Neural crest cell (in vitro differentiated cells): Measurements from ENCODE around the gene TUB. TPM values are rescaled to one million over a fixed set of nuclear protein-coding genes. Genes with fewer than 3 reads are reported as not detected.

Source experiments
- DNase-seq: peaks from one replicate; pipeline ENCODE4 v3.0.0; 2021; ENCODE audit warnings: low read depth, mixed read lengths, low spot score
- H3K27ac Mint-ChIP-seq: one replicate; pipeline ENCODE4 v1.8.0; 2021; ENCODE audit warnings: mild to moderate bottlenecking, mixed read lengths; ENCODE audit not compliant: unreplicated experiment
- H3K27me3 Mint-ChIP-seq: 2 replicates; pipeline ENCODE4 v1.8.0; 2021; ENCODE audit warnings: low read depth, mild to moderate bottlenecking, mixed read lengths
- H3K36me3 Mint-ChIP-seq: 2 replicates; pipeline ENCODE4 v1.8.0; 2021; ENCODE audit warnings: low read depth, mild to moderate bottlenecking, mixed read lengths
- H3K4me1 Mint-ChIP-seq: 2 replicates; pipeline ENCODE4 v1.8.0; 2021; ENCODE audit warnings: mixed read lengths
- H3K4me3 Mint-ChIP-seq: one replicate; pipeline ENCODE4 v1.8.0; 2021; ENCODE audit warnings: mild to moderate bottlenecking, mixed read lengths
- H3K9me3 Mint-ChIP-seq: 2 replicates; pipeline ENCODE4 v1.8.0; 2021; ENCODE audit warnings: mixed read lengths
- total RNA-seq: library from RNA; stranded (reverse); gene quantifications from 2 replicates; pipeline ENCODE4 v1.2.1, GENCODE V29; 2021
- TF ChIP-seq, protein P1 (sequence below): fragments of 200-600 bp; sonication (generic); conservative IDR thresholded peaks from 2 replicates; pipeline ENCODE4 v1.5.0; 2021; ENCODE audit warnings: antibody characterized with exemption, mild to moderate bottlenecking

TUB gene
- total RNA-seq, 1 donor from 2014 or later: 23.7 TPM

GRCh38 chr11:8063324-8063723 lies 17.7 kb upstream of the TUB start:
- H3K27ac Mint-ChIP-seq: no peak overlapping the region

DNA sequence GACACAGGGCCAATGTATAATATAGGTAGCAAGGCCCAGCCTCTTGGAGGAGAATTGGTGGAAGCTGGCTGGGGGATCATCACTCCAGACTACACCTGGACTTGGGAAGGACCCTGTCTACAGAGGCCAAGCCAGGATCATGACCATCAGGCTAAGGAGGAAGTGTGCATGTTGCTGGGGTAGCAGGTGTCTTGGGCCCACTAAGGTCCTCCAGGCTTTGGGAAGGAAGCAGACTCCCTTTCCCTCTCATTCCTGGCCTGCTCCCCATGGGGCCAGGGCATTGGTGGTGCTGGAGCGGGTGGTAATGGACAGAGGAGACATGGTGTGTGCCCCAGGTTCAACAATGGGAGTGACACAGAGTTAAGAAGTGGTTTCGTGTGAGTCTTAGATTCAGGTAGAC lies 16.0 kb upstream of the TUB start:
- H3K27ac Mint-ChIP-seq: no peak overlapping the region
- no peaks in the 10 kb centered on the region for H3K36me3 Mint-ChIP-seq
- H3K9me3 Mint-ChIP-seq: no peaks in the 10 kb centered on the region
- H3K27me3 Mint-ChIP-seq: peaks cover 3% of the 10 kb centered on the region
- no peak for DNase-seq
- TF ChIP-seq, protein P1, sequence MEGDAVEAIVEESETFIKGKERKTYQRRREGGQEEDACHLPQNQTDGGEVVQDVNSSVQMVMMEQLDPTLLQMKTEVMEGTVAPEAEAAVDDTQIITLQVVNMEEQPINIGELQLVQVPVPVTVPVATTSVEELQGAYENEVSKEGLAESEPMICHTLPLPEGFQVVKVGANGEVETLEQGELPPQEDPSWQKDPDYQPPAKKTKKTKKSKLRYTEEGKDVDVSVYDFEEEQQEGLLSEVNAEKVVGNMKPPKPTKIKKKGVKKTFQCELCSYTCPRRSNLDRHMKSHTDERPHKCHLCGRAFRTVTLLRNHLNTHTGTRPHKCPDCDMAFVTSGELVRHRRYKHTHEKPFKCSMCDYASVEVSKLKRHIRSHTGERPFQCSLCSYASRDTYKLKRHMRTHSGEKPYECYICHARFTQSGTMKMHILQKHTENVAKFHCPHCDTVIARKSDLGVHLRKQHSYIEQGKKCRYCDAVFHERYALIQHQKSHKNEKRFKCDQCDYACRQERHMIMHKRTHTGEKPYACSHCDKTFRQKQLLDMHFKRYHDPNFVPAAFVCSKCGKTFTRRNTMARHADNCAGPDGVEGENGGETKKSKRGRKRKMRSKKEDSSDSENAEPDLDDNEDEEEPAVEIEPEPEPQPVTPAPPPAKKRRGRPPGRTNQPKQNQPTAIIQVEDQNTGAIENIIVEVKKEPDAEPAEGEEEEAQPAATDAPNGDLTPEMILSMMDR: no peak
- H3K4me1 Mint-ChIP-seq: no peaks in the 10 kb centered on the region
- H3K4me3 Mint-ChIP-seq: no peak overlapping the region

More at GRCh38 chr11:8063324-8063723, 17.7 kb upstream of the TUB start:
- H3K9me3 Mint-ChIP-seq: no peaks in the 10 kb centered on the region
- DNase-seq: no peak
- no peak overlapping the region for H3K4me3 Mint-ChIP-seq
- H3K27me3 Mint-ChIP-seq: peaks cover 1% of the 10 kb centered on the region
- TF ChIP-seq, protein P1: no peak
- no peaks in the 10 kb centered on the region for H3K36me3 Mint-ChIP-seq
- H3K4me1 Mint-ChIP-seq: peaks cover 6% of the 10 kb centered on the region

DNA sequence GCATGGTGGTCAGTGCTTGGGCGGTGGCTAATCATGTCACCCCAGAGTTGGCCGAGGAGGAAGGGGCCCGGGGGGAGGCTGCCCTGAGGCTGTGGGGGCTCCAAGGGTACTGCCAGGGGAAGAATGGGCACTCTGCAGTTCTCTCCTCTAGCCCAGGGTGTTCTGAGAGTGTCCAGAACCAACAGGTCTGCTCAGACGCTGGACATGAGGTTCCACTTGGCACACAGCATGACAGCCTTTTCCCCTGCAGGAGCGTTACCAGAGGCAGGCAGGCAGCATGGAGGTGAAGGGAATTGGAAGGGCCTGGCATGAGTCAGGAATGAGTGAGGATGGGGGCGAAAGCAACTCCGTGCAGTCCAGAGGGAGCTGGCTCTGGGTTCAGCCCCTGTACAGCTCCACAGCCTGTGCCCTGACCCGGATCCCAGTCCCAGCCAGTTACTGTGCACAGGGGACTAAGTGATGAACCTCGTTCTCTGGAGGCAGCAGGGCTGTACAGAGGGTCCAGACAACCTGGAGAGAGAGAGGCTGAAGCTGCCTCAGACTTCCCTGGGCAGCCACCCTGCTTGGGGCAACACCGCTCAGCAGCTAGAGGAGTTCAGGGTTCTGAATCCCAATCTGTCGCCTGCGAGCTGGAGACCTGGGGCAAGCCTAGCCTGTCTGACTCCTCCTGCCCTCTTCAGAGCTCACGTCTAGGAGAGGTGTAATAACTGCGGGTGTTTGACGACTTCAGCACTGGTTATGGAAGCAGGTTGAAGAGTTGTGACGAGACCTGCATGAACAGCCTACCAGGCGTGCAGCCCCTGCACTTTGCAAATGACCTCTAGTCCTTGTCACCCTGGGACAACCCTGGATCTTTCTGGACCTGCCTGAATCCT lies 14.7 kb upstream of the TUB start:
- DNase-seq: no peak
- TF ChIP-seq, protein P1: no peak
- Mint-ChIP-seq H3K9me3 (no peaks in the 10 kb centered on the region), H3K4me1 (no peaks in the 10 kb centered on the region), H3K36me3 (no peaks in the 10 kb centered on the region), H3K27ac (no peak overlapping the region), H3K4me3 (no peak overlapping the region), H3K27me3 (peaks cover 10% of the 10 kb centered on the region)

DNA sequence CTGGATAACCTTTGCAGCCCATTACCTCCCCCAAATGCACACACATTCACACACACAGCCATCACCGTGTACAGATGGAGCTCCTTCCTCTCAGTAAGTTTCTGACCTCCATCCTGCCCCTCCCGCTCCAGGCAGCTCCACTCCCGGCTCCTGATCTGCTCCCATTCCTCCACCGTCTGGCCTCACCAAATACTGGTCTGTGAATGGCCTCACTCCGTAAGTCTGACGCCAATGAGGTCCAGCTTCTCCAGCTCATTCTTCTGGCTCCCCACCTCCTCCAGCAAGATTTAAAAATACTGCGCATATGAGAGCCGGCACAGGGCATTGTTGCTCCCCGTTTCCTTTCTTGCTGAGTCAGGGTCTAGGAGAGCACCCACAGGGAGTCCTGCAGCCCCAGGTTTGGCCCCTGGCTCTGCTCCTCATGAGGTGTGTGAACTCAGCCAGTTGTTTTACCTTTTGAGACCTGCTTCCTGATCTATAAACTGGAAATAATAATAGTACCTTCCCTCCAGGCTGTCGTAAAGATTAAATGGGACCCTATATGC lies 14.0 kb upstream of the TUB start:
- TF ChIP-seq, protein P1: no peak
- no peaks in the 10 kb centered on the region for H3K4me1 Mint-ChIP-seq
- H3K27ac Mint-ChIP-seq: no peak overlapping the region
- H3K27me3 Mint-ChIP-seq: peaks cover 16% of the 10 kb centered on the region
- no peaks in the 10 kb centered on the region for H3K36me3 Mint-ChIP-seq
- DNase-seq: no peak
- H3K4me3 Mint-ChIP-seq: no peak overlapping the region
- no peaks in the 10 kb centered on the region for H3K9me3 Mint-ChIP-seq

GRCh38 chr11:8067567-8067928 lies 13.5 kb upstream of the TUB start:
- Mint-ChIP-seq H3K36me3 (no peaks in the 10 kb centered on the region), H3K4me3 (no peak overlapping the region), H3K27ac (peak overlapping the region; percentile 9), H3K9me3 (no peaks in the 10 kb centered on the region), H3K27me3 (peaks cover 22% of the 10 kb centered on the region), H3K4me1 (no peaks in the 10 kb centered on the region)
- no peak for DNase-seq
- TF ChIP-seq, protein P1: no peak
